ENCODE data around the gene FBXO21.

- TF ChIP-seq, protein P1, sequence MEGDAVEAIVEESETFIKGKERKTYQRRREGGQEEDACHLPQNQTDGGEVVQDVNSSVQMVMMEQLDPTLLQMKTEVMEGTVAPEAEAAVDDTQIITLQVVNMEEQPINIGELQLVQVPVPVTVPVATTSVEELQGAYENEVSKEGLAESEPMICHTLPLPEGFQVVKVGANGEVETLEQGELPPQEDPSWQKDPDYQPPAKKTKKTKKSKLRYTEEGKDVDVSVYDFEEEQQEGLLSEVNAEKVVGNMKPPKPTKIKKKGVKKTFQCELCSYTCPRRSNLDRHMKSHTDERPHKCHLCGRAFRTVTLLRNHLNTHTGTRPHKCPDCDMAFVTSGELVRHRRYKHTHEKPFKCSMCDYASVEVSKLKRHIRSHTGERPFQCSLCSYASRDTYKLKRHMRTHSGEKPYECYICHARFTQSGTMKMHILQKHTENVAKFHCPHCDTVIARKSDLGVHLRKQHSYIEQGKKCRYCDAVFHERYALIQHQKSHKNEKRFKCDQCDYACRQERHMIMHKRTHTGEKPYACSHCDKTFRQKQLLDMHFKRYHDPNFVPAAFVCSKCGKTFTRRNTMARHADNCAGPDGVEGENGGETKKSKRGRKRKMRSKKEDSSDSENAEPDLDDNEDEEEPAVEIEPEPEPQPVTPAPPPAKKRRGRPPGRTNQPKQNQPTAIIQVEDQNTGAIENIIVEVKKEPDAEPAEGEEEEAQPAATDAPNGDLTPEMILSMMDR (IDR thresholded peaks at IDR 0.05), result no peak
- TF ChIP-seq POLR2A (IDR thresholded peaks at IDR 0.05), result no peak
- TF ChIP-seq EP300 (IDR thresholded peaks at IDR 0.05), result no peak
Observed at GRCh38 chr12:117139025-117139717, 51.1 kb downstream of the FBXO21 start.
